RWPE1 (cell line): ENCODE results near the gene ARAP1.

Experiments
- CTCF ChIA-PET: fragments of 350-600 bp; sonication (Branson Sonifier 250); formaldehyde crosslinking; extraction: SDS; loops from one replicate; lab custom pipeline; 2021; lab: Yijun Ruan, JAX
- POLR2A ChIA-PET: fragments of 400-600 bp; formaldehyde crosslinking; extraction: SDS; loops from one replicate; lab custom pipeline; 2020; ENCODE audit warnings: antibody characterized with exemption; ENCODE audit not compliant: low non-redundant PET; lab: Yijun Ruan, JAX
- DNase-seq: peaks from one replicate; pipeline ENCODE4 v3.0.0; 2012; ENCODE audit warnings: low spot score
- H3K27ac ChIP-seq: fragments of 450-650 bp; 2 replicates; pipeline ENCODE4 v1.5.1; 2017
- CTCF ChIP-seq: fragments of 450-650 bp; conservative IDR thresholded peaks from 2 replicates; pipeline ENCODE4 v1.5.1; 2017; ENCODE audit warnings: low read depth, mild to moderate bottlenecking

Gene ARAP1

DNA sequence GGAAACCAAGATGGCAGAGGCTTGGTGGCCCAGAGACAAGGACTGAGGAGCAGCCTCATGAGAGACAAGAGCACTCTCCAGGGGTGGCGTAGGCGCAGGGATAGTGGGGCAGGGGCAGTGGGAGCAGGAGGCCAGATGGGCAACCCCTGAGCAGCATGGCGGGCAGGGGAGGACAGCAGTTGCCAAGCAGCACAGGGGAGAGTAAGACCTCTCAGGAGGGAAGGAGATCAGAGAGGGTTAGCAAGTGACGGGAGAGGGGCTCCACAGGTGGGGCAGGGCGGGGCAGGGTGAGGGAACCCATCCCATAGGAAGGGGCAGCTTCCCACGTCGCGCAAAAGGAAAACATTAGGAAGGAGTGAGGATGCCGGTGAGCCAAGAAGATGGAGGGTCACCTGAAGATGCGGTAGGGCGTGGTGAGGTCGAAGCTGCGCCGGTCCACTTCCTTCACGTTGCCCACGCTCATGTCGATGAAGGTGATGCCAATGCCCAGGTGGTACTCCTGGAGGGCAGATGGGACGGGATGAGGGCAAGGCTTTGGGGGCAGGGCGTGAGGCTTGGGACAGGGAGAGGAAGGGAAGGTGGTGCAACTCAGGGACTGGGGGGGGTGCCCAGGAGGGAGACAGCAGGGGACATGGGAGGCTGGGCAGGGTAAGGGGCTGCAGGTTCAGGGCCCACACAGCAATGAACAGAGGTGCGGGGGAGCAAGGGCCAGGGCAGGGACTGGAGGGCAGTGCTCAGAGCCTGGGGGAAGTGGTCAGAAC is 42.5 kb downstream of the ARAP1 start:
- CTCF ChIA-PET, result interaction anchor here (0.6 kb wide), 2 partner anchors 25 to 122 kb away, joined by 3 read pairs; no protein-coding TSS in a partner anchor
- DNase-seq, result no peak
- TF ChIP-seq CTCF, result no peak
- H3K27ac ChIP-seq, result no peak overlapping the region
- POLR2A ChIA-PET, result no interaction called here

DNA sequence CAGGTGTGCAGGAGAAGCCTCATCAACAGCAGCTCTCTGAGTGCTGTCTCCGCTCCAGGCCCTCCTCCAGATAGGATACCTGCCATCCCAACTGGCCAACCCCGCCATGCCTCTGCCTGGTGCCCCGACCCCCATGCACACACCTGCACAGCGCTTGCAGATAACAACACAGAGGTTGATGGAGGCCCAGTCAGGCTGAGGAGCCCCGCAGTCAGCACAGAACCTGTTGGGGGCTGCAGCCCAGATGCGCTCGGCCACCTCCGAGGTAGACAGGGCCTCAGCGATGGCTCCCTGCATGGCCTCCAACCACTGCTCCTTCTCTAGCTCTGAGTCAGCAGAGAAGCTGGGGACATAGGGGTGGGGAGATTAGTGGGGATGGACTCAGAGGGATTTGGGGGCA is 45.2 kb downstream of the ARAP1 start:
- H3K27ac ChIP-seq, result no peak overlapping the region
- CTCF ChIA-PET, result interaction anchor here (0.6 kb wide), 2 partner anchors 106 to 239 kb away, joined by 4 to 6 read pairs; no protein-coding TSS in a partner anchor
- DNase-seq, result no peak
- POLR2A ChIA-PET, result no interaction called here
- TF ChIP-seq CTCF, result no peak

DNA sequence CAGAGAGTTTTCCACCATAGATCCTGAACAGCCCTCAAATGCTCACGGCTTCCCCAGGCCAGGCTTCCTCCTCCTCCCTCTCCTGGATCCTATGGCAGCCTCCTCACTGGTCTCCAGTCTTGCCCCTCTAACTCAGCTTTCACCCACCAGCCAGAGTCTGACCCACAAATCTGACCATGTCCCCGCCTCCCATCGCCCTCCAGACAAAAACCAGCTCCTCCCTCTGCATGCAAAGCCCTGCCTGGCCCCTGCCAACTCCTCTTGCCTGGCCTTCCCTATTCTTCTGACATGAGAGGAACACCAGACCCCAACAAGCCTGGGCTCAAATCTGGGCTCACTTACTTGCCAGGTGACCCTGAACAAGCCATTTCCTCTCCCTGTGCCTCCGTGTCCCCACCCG is 45.6 kb downstream of the ARAP1 start:
- ChIA-PET CTCF (interaction anchor here (0.6 kb wide), 2 partner anchors 107 to 238 kb away, joined by 4 to 6 read pairs; no protein-coding TSS in a partner anchor), POLR2A (no interaction called here)
- peak overlapping the region; percentile 15 for H3K27ac ChIP-seq

DNA sequence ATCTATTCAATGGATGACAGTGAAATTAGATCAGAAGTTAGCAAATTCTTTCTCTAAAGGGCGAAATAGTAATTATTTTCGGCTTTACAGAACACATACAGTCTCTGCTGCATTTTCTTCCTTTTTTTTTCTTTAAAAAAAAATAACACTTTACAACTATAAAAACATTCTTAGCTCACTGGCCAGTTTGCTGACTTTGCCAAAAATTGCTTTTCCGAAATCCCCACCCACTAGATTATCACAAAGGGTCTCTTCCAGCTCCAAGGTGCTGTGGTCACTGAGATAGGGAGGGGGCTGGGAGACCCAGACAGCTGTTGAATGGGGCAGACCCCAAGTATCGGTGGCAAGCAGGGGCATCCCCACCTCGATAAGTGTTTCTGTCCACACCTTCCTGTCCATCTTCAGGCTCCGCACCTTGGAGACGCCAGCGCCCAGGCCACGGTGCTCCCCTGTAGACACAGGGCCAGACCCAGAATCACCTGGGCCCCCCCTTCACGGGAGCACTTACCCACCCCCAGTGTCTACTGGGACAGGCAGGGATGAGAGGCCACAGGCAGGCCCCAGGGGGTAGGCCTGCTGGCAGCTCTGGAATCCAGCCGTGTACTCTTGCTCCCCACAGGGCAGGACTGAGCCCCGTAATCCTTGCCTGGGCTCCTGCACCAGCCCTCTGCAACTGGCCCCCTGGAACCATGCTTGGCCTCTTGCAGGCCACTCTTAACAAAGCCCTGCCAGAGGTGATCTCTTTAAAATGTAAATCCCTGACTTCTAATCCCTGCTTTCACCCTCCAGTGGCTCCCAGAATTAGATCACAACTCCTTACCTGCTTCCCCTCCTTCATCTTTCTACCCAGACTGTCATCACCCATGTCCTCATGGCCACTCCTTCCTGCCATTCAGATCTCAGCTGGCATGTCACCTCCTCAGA is 46.5 kb downstream of the ARAP1 start:
- ChIA-PET POLR2A (no interaction called here), CTCF (no interaction called here)
- no peak for DNase-seq
- no peak for TF ChIP-seq CTCF
- H3K27ac ChIP-seq, result peak overlapping the region; percentile 15

More for the DNA sequence above, 45.6 kb downstream of the ARAP1 start:
- no peak for TF ChIP-seq CTCF
- no peak for DNase-seq

- peak overlapping the region; percentile 44; the same call in 1 of the 2 replicates for H3K27ac ChIP-seq
- ChIA-PET CTCF (no interaction called here), POLR2A (no interaction called here)
- TF ChIP-seq CTCF, result no peak
- no peak for DNase-seq
Measured at GRCh38 chr11:72704783-72705265, 47.4 kb downstream of the ARAP1 start.
